Smooth muscle cell (in vitro differentiated cells): ENCODE measurements around the gene KTI12. TPM values are rescaled to one million over a fixed set of nuclear protein-coding genes. Genes with fewer than 3 reads are reported as not detected.
A peak's percentile ranks its signal among the peaks of the same experiment; 100 is the strongest.

Experiments used
- DNase-seq: peaks from one replicate; lab custom pipeline; 2025; ENCODE audit not compliant: unreplicated experiment; lab: John Stamatoyannopoulos, UW
- H2AFZ ChIP-seq: fragments of 200-600 bp; sonication (generic); 2 replicates; pipeline ENCODE4 v1.6.0; 2016; ENCODE audit warnings: antibody characterized with exemption, low read depth, mild to moderate bottlenecking
- H3F3A ChIP-seq: fragments of 200-600 bp; sonication (generic); 2 replicates; pipeline ENCODE4 v1.6.0; 2017; ENCODE audit warnings: antibody characterized with exemption, low read depth
- H3K27ac ChIP-seq: fragments of 200-600 bp; sonication (generic); 2 replicates; pipeline ENCODE4 v1.5.1; 2016; ENCODE audit warnings: low read depth, mild to moderate bottlenecking
- H3K27me3 ChIP-seq: fragments of 200-600 bp; sonication (generic); 2 replicates; pipeline ENCODE4 v1.6.1; 2016; ENCODE audit warnings: low read depth, mild to moderate bottlenecking
- H3K36me3 ChIP-seq: fragments of 200-600 bp; sonication (generic); 2 replicates; pipeline ENCODE4 v1.5.1; 2016; ENCODE audit warnings: low read depth
- H3K4me1 ChIP-seq: fragments of 200-600 bp; sonication (generic); 2 replicates; pipeline ENCODE4 v1.5.1; 2016; ENCODE audit warnings: low read depth
- H3K4me2 ChIP-seq: fragments of 200-600 bp; sonication (generic); 2 replicates; pipeline ENCODE4 v1.6.0; 2016; ENCODE audit warnings: mild to moderate bottlenecking
- H3K4me3 ChIP-seq: fragments of 200-600 bp; sonication (generic); 2 replicates; pipeline ENCODE4 v1.5.1; 2016; ENCODE audit warnings: mild to moderate bottlenecking
- H3K79me2 ChIP-seq: fragments of 200-600 bp; sonication (generic); 2 replicates; pipeline ENCODE4 v1.6.0; 2016; ENCODE audit warnings: low read depth, mild to moderate bottlenecking
- H3K9ac ChIP-seq: fragments of 200-600 bp; sonication (generic); 2 replicates; pipeline ENCODE4 v1.6.0; 2016; ENCODE audit warnings: low read depth
- H3K9me3 ChIP-seq: fragments of 200-600 bp; sonication (generic); replicated peaks from 2 replicates; pipeline ENCODE4 v1.5.1; 2016; ENCODE audit warnings: low read depth
- H4K20me1 ChIP-seq: fragments of 200-600 bp; sonication (generic); 2 replicates; pipeline ENCODE4 v1.6.0; 2016; ENCODE audit warnings: low read depth
- WGBS: methylation state at CpG from one replicate; pipeline ENCODE4 v1.1.7; 2016; ENCODE audit warnings: low lambda C conversion rate; 5-methylcytosine and 5-hydroxymethylcytosine counted together
- polyA plus RNA-seq: library from polyadenylated mRNA; unstranded; fragments of >200 nt; fragmentation: Nextera tagmentation; extraction: Ambion mirVana; gene quantifications from 2 replicates; pipeline ENCODE4 v1.2.1, GENCODE V29; 2016
- total RNA-seq: library from RNA; depleted of rRNA; stranded (reverse); fragments of >200 nt; gene quantifications from 2 replicates; pipeline ENCODE4 v1.2.3, GENCODE V29; 2014
- TF ChIP-seq, protein P1 (sequence below): fragments of 200-600 bp; sonication (generic); IDR thresholded peaks from 2 replicates; pipeline ENCODE4 v1.5.1; 2017; ENCODE audit warnings: borderline replicate concordance, mild to moderate bottlenecking, antibody characterized with exemption; ENCODE audit not compliant: insufficient read depth, poor library complexity, severe bottlenecking

KTI12 gene
- total and polyA plus RNA-seq, 2 experiments from 2014 or later, result 8.1 to 11.6 TPM

DNA sequence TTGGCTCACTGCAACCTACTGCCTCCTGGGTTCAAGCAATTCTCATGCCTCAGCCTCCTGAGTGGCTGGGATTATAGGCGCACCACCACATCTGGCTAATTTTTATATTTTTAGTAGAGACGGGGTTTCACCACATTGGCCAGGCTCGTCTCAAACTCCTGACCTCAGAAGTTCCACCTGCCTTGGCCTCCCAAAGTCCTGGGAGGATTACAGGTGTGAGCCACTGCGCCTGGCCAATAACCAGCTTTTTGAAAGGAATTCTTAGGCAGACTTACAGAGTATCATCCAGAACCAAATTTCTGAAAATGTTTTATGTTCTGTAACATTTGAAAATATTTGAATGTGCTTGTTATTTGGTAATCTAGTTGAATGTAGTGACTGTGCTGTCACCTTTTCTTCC lies 37.1 kb upstream of the KTI12 start:
- TF ChIP-seq, protein P1, sequence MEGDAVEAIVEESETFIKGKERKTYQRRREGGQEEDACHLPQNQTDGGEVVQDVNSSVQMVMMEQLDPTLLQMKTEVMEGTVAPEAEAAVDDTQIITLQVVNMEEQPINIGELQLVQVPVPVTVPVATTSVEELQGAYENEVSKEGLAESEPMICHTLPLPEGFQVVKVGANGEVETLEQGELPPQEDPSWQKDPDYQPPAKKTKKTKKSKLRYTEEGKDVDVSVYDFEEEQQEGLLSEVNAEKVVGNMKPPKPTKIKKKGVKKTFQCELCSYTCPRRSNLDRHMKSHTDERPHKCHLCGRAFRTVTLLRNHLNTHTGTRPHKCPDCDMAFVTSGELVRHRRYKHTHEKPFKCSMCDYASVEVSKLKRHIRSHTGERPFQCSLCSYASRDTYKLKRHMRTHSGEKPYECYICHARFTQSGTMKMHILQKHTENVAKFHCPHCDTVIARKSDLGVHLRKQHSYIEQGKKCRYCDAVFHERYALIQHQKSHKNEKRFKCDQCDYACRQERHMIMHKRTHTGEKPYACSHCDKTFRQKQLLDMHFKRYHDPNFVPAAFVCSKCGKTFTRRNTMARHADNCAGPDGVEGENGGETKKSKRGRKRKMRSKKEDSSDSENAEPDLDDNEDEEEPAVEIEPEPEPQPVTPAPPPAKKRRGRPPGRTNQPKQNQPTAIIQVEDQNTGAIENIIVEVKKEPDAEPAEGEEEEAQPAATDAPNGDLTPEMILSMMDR, result no peak
- DNase-seq, result no peak
- no peak overlapping the region for H3K27ac ChIP-seq
- peaks cover 48% of the 10 kb centered on the region for H3K79me2 ChIP-seq
- H3F3A ChIP-seq, result no peaks in the 10 kb centered on the region
- no peak overlapping the region for H3K9ac ChIP-seq
- WGBS, result 98% methylated on average over 4 of the region's 4 CpGs
- no peaks in the 10 kb centered on the region for H3K27me3 ChIP-seq
- no peaks in the 10 kb centered on the region for H3K9me3 ChIP-seq
- peaks cover 8% of the 10 kb centered on the region for H3K36me3 ChIP-seq
- no peak overlapping the region for H3K4me2 ChIP-seq
- no peak overlapping the region for H2AFZ ChIP-seq
- peaks cover 72% of the 10 kb centered on the region for H4K20me1 ChIP-seq
- H3K4me1 ChIP-seq, result no peaks in the 10 kb centered on the region
- no peak overlapping the region for H3K4me3 ChIP-seq

DNA sequence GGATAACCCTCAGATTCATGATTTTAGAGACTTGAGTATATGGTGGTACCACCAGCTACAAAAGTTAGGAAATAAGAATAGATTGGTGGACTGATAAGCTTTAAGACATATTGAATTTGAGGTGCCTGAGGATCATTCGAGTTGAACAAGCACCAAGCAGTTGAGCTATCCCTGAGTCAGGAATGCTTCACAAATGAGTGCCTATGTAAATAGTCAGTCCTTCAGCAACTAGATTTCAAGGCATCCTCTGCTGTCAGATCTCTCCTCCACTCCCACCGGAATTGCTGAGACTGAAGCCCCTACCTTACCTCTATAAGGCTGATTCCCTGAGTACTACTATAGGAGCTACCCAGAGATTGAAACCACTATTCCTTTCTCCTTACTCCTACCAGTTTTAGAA lies 29.6 kb upstream of the KTI12 start:
- WGBS, result 96% methylated on average over 2 of the region's 2 CpGs
- peaks cover 69% of the 10 kb centered on the region for H3K79me2 ChIP-seq
- H3K4me1 ChIP-seq, result peaks cover 10% of the 10 kb centered on the region
- H2AFZ ChIP-seq, result no peak overlapping the region
- TF ChIP-seq, protein P1, result no peak
- H3K9ac ChIP-seq, result no peak overlapping the region
- no peak overlapping the region for H3K27ac ChIP-seq
- no peaks in the 10 kb centered on the region for H3K27me3 ChIP-seq
- no peak for DNase-seq
- no peak overlapping the region for H3K4me3 ChIP-seq
- no peaks in the 10 kb centered on the region for H3K9me3 ChIP-seq
- H3F3A ChIP-seq, result no peaks in the 10 kb centered on the region
- peaks cover 18% of the 10 kb centered on the region for H3K36me3 ChIP-seq
- no peak overlapping the region for H3K4me2 ChIP-seq
- peaks cover 57% of the 10 kb centered on the region for H4K20me1 ChIP-seq

DNA sequence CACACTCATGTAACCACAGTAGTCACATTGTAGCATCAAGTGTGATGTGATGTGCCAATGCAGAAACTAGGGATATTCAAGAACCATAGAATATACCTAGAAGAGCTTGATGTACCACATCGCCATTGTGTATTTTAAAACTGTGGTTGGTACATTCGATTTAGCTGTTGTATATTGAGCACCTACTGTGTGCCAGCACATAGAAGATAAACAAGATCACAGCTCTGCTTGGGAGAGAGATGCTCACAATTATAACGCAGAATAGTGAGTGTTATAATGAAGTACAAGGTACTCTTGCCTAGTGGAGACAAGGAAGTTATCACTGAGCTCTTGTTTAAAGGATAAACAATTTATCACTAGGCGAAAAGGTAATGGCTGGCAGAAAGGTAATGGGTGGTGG lies 27.2 kb upstream of the KTI12 start:
- Histone ChIP-seq H3K4me3 (no peak overlapping the region), H4K20me1 (peaks cover 50% of the 10 kb centered on the region), H3K27me3 (no peaks in the 10 kb centered on the region), H3F3A (peaks cover under 1% of the 10 kb centered on the region), H3K79me2 (peaks cover 73% of the 10 kb centered on the region), H3K9me3 (no peaks in the 10 kb centered on the region), H3K27ac (no peak overlapping the region), H3K4me1 (peaks cover 24% of the 10 kb centered on the region), H3K36me3 (peaks cover 17% of the 10 kb centered on the region), H3K4me2 (no peak overlapping the region), H3K9ac (no peak overlapping the region), H2AFZ (no peak overlapping the region)
- no peak for DNase-seq
- TF ChIP-seq, protein P1, result no peak
- WGBS, result 98% methylated on average over 4 of the region's 4 CpGs

DNA sequence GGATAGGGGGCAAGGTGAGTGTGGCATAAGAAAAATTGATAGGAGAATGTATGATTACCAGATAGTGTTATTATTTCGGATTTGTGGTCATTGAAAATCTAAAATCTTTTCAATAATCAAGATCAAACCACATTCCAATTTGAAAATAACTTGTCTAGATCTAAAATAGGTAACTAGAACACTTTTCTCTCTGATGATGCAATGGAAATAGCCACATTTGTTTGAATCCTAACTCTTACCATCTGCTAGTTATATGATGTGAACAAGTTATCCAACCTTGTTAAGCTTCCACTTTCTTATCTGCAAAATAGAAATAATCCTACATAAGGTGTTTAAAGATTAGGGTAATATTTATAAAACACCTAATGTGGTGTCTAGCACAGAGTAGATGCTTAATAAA lies 26.3 kb upstream of the KTI12 start:
- no peak overlapping the region for H3K4me3 ChIP-seq
- H3K9me3 ChIP-seq, result no peaks in the 10 kb centered on the region
- H4K20me1 ChIP-seq, result peaks cover 50% of the 10 kb centered on the region
- no peak overlapping the region for H2AFZ ChIP-seq
- TF ChIP-seq, protein P1, result no peak
- peaks cover 24% of the 10 kb centered on the region for H3K4me1 ChIP-seq
- H3K27ac ChIP-seq, result peak overlapping the region; percentile 48
- DNase-seq, result no peak
- H3F3A ChIP-seq, result peaks cover 6% of the 10 kb centered on the region
- WGBS, result 100% methylated on average over 1 of the region's 1 CpG
- H3K36me3 ChIP-seq, result peaks cover 9% of the 10 kb centered on the region
- H3K79me2 ChIP-seq, result peaks cover 69% of the 10 kb centered on the region
- no peak overlapping the region for H3K9ac ChIP-seq
- peak overlapping the region; percentile 40 for H3K4me2 ChIP-seq
- no peaks in the 10 kb centered on the region for H3K27me3 ChIP-seq
